GM13976 (cell line): Measurements from ENCODE around the gene NLGN3.
A peak's percentile ranks its signal among the peaks of the same experiment; 100 is the strongest.

Source experiments
- DNase-seq: peaks from one replicate; pipeline ENCODE4 v3.0.0; 2012; ENCODE audit warnings: low spot score
- CTCF ChIP-seq: IDR thresholded peaks from 2 replicates; pipeline ENCODE4 v1.5.1; 2012; ENCODE audit warnings: borderline replicate concordance, mild to moderate bottlenecking; ENCODE audit not compliant: insufficient read depth; ENCODE audit errors: extremely low read depth, missing control alignments, control extremely low read depth
- in situ Hi-C: fragments of 300-500 bp; cut with MboI; formaldehyde crosslinking; loops from one replicate; pipeline ENCODE4 v1.12.0; 2022; ENCODE audit warnings: low sequenced_read_pairs, mixed read lengths, inconsistent platforms; ENCODE audit not compliant: unreplicated experiment

NLGN3 gene

GRCh38 chrX:71117358-71117757 lies 27.3 kb upstream of the NLGN3 start:
- in situ Hi-C loops, result no loop called here
- DNase-seq, result no peak
- no peak for TF ChIP-seq CTCF

- peak; percentile 88 for DNase-seq
- in situ Hi-C loops, result no loop called here
- no peak for TF ChIP-seq CTCF
Observed at GRCh38 chrX:71118032-71118984, 26.3 kb upstream of the NLGN3 start, which contains the start of gene MED12. TSS of gene MED12 (plus strand) at chrX:71118596. CDS start at chrX:71118755, 159 bp downstream.

GRCh38 chrX:71118985-71119535 lies 25.6 kb upstream of the NLGN3 start:
- DNase-seq, result no peak
- no peak for TF ChIP-seq CTCF
- in situ Hi-C loops, result no loop called here

GRCh38 chrX:71128166-71128833 lies 16.3 kb upstream of the NLGN3 start:
- in situ Hi-C loops, result no loop called here
- TF ChIP-seq CTCF, result no peak
- DNase-seq, result no peak

GRCh38 chrX:71128915-71129765 lies 15.5 kb upstream of the NLGN3 start:
- peak; percentile 75 for DNase-seq
- TF ChIP-seq CTCF, result peak; percentile 82
- in situ Hi-C loops, result no loop called here

GRCh38 chrX:71131510-71131909 lies 13.1 kb upstream of the NLGN3 start:
- DNase-seq, result no peak
- in situ Hi-C loops, result no loop called here
- no peak for TF ChIP-seq CTCF
